ENCODE results near the gene HNF4A.

GRCh38 chr20:44355498-44356352 lies at the start of gene HNF4A:
- TF ChIP-seq, protein P1, sequence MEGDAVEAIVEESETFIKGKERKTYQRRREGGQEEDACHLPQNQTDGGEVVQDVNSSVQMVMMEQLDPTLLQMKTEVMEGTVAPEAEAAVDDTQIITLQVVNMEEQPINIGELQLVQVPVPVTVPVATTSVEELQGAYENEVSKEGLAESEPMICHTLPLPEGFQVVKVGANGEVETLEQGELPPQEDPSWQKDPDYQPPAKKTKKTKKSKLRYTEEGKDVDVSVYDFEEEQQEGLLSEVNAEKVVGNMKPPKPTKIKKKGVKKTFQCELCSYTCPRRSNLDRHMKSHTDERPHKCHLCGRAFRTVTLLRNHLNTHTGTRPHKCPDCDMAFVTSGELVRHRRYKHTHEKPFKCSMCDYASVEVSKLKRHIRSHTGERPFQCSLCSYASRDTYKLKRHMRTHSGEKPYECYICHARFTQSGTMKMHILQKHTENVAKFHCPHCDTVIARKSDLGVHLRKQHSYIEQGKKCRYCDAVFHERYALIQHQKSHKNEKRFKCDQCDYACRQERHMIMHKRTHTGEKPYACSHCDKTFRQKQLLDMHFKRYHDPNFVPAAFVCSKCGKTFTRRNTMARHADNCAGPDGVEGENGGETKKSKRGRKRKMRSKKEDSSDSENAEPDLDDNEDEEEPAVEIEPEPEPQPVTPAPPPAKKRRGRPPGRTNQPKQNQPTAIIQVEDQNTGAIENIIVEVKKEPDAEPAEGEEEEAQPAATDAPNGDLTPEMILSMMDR (IDR thresholded peaks at IDR 0.05; ENCODE audit: borderline replicate concordance, extremely low read depth, low read length, poor library complexity, severe bottlenecking): no peak
- no peak for TF ChIP-seq EZH2 (IDR thresholded peaks at IDR 0.05; ENCODE audit: borderline replicate concordance, low read depth, low read length, severe bottlenecking)
